Neural cell (in vitro differentiated cells): Measurements from ENCODE around the gene RALA.

Experiments used
- EP300 ChIP-seq: fragments of 450-650 bp; conservative IDR thresholded peaks from 2 replicates; pipeline ENCODE4 v1.6.1; 2014; ENCODE audit warnings: antibody characterized with exemption, mild to moderate bottlenecking, moderate library complexity; ENCODE audit not compliant: poor library complexity, severe bottlenecking
- MXI1 ChIP-seq: fragments of 450-650 bp; conservative IDR thresholded peaks from 2 replicates; pipeline ENCODE4 v1.6.1; 2014; ENCODE audit warnings: antibody characterized with exemption, mild to moderate bottlenecking; ENCODE audit not compliant: poor library complexity, severe bottlenecking
- POLR2AphosphoS5 ChIP-seq: IDR thresholded peaks from 2 replicates; pipeline ENCODE4 v1.6.1; 2012
- RAD21 ChIP-seq: fragments of 450-650 bp; conservative IDR thresholded peaks from 2 replicates; pipeline ENCODE4 v1.6.1; 2014; ENCODE audit warnings: antibody characterized with exemption, mild to moderate bottlenecking, moderate library complexity
- SMC3 ChIP-seq: fragments of 450-650 bp; conservative IDR thresholded peaks from 2 replicates; pipeline ENCODE4 v1.6.1; 2014; ENCODE audit warnings: antibody characterized with exemption, mild to moderate bottlenecking, moderate library complexity; ENCODE audit not compliant: poor library complexity
- TF ChIP-seq, protein P1 (sequence below): fragments of 450-650 bp; IDR thresholded peaks from 2 replicates; pipeline ENCODE4 v1.5.1; 2014; ENCODE audit warnings: antibody characterized with exemption, mild to moderate bottlenecking, moderate library complexity; ENCODE audit not compliant: poor library complexity, severe bottlenecking
- TF ChIP-seq, protein P2 (sequence below): IDR thresholded peaks from 2 replicates; pipeline ENCODE4 v1.6.1; 2012; ENCODE audit warnings: borderline replicate concordance

DNA sequence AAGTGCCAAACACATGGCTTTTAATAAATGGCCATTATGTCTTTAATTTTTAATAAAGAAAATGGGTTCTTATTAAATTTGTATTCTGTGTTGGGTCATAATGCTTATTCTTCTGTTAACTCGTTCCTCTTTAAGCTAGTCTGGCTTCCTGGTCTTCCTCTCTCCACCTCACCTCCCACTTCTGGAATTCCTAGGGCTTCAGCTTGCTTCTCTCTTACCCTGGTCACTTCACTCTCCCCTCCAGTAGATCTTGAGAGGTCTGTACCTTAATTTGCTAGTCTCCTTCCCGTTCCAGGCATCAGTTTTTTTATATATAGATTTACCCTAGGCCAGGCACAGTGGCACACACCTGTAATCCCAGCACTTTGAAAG, 111.2 kb downstream of the RALA start:
- TF ChIP-seq SMC3 = no peak
- TF ChIP-seq, protein P1, sequence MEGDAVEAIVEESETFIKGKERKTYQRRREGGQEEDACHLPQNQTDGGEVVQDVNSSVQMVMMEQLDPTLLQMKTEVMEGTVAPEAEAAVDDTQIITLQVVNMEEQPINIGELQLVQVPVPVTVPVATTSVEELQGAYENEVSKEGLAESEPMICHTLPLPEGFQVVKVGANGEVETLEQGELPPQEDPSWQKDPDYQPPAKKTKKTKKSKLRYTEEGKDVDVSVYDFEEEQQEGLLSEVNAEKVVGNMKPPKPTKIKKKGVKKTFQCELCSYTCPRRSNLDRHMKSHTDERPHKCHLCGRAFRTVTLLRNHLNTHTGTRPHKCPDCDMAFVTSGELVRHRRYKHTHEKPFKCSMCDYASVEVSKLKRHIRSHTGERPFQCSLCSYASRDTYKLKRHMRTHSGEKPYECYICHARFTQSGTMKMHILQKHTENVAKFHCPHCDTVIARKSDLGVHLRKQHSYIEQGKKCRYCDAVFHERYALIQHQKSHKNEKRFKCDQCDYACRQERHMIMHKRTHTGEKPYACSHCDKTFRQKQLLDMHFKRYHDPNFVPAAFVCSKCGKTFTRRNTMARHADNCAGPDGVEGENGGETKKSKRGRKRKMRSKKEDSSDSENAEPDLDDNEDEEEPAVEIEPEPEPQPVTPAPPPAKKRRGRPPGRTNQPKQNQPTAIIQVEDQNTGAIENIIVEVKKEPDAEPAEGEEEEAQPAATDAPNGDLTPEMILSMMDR = no peak
- no peak for TF ChIP-seq MXI1
- TF ChIP-seq, protein P2, sequence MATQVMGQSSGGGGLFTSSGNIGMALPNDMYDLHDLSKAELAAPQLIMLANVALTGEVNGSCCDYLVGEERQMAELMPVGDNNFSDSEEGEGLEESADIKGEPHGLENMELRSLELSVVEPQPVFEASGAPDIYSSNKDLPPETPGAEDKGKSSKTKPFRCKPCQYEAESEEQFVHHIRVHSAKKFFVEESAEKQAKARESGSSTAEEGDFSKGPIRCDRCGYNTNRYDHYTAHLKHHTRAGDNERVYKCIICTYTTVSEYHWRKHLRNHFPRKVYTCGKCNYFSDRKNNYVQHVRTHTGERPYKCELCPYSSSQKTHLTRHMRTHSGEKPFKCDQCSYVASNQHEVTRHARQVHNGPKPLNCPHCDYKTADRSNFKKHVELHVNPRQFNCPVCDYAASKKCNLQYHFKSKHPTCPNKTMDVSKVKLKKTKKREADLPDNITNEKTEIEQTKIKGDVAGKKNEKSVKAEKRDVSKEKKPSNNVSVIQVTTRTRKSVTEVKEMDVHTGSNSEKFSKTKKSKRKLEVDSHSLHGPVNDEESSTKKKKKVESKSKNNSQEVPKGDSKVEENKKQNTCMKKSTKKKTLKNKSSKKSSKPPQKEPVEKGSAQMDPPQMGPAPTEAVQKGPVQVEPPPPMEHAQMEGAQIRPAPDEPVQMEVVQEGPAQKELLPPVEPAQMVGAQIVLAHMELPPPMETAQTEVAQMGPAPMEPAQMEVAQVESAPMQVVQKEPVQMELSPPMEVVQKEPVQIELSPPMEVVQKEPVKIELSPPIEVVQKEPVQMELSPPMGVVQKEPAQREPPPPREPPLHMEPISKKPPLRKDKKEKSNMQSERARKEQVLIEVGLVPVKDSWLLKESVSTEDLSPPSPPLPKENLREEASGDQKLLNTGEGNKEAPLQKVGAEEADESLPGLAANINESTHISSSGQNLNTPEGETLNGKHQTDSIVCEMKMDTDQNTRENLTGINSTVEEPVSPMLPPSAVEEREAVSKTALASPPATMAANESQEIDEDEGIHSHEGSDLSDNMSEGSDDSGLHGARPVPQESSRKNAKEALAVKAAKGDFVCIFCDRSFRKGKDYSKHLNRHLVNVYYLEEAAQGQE = no peak
- TF ChIP-seq POLR2AphosphoS5 = no peak
- TF ChIP-seq EP300 = no peak
- TF ChIP-seq RAD21 = no peak
